NCI-H510A treated with DMSO at 0.1 percent for 48 hours (cell line): ENCODE results near the gene TCF23.
"Not testable (repeated sequence)": the region's sequence is repeated elsewhere in the genome, so short reads cannot be mapped to it uniquely, and the experiment has no call there.

ENCODE experiments used
- DNase-seq: peaks from one replicate; lab custom pipeline; 2025; lab: John Stamatoyannopoulos, UW

TCF23 gene

GRCh38 chr2:27154488-27154887 lies 5.7 kb downstream of the TCF23 start:
- no peak for DNase-seq

GRCh38 chr2:27155069-27155520 lies 6.3 kb downstream of the TCF23 start:
- DNase-seq: no peak

GRCh38 chr2:27158468-27158867 lies 9.7 kb downstream of the TCF23 start:
- no peak for DNase-seq

- no peak for DNase-seq
Measured at GRCh38 chr2:27159271-27159670, 10.5 kb downstream of the TCF23 start.

- no peak for DNase-seq
Measured at GRCh38 chr2:27160191-27160590, 11.4 kb downstream of the TCF23 start.

GRCh38 chr2:27162151-27163121 lies 13.6 kb downstream of the TCF23 start:
- no peak for DNase-seq

GRCh38 chr2:27164960-27165763 lies 16.4 kb downstream of the TCF23 start:
- DNase-seq: no peak

- no peak for DNase-seq
Measured at GRCh38 chr2:27170581-27171337, 22.0 kb downstream of the TCF23 start.

- DNase-seq: no peak
Measured at GRCh38 chr2:27171351-27171848, 22.6 kb downstream of the TCF23 start.

DNA sequence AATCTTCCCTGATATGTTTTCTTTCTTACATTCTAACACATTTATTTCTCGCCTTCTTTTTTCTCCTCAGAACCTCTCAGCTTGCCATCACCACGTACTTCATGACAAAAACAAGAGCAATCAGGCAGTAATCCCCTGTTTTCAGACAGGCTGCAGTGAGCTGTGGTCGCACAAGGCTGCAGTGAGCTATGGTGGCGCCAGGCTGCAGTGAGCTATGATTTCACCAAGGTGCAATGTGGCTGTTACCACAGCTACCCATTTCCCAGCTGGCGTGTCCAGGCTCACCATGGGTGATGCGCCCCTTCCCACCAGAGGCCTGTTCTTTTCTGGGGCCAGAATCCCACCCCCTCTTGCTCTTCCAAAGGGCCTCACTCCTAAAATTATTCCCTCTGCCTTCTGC lies 25.8 kb downstream of the TCF23 start:
- DNase-seq: no peak

DNA sequence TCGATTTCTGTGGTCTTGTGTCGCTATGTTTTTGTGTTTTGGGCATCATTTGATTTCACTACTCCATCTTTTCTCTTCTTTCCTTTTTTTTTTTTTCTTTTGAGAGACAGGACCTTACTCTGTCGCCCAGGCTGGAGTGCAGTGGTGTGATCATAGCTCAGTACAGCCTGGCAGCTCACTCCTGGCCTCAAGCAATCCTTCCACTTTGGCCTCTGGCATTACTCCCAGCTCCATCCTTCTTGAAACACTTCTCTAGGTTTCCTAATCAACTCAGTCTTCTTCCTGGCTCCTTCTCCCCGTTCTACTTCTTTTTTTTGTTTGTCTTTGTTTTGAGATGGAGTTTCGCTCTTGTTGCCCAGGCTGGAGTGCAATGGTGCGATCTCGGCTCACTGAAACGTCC lies 26.5 kb downstream of the TCF23 start:
- DNase-seq: no peak

DNA sequence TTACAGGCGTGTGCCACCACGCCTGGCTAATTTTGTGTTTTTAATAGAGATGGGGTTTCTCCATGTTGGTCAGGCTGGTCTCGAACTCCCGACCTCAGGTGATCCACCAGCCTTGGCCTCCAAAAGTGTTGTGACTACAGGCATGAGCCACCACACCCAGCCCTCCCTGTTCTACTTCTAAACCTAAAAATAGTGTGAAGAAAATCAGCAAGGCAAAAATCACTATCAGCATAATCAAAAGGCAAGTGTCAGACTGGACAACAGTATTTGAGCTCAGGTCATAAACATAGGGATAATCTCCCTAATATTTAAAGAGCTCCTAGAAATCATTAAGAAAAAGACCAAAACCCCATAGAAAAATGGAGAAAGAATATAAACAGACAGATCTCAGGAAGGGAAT lies 27.0 kb downstream of the TCF23 start:
- not testable (repeated sequence) for DNase-seq

DNA sequence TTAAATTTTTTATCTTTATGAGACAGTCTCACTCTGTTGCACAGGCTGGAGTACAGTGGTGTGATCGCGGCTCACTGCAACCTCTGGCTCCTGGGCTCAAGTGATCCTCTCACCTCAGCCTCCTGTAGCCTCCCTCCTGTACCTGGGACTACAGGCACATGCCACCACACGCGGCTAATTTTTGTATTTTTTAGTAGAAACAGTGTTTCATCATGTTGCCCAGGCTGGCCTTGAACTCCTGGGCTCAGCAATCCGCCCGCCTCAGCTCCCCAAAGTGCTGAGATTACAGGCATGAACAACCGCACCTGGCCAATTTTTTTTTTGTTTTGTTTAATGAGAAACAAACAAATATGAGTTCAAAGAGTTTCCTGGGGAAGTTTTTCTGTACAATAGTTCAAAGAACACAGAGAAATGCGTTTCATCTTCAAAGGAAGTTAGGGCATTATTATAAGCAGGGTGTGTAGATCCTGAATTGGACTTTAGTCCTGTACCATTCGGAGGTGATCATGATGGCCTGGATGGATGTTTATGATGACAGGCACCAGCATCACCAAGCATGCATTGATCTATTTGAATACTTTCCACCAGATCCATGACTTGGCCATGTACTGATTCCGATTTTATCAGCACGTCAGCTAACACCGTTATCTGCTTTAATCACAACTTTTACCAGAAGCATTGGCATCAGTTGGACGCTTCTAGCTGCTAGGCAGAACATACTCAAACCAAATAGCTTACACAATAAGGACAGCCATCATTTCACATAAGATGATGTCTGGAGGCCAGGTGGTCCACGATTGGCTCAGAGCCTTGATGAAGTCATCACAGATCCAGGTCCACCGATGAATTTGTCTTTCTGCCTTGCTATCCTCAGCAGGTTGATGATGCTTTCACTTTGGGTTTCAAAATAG lies 28.9 kb downstream of the TCF23 start:
- DNase-seq: no peak

DNA sequence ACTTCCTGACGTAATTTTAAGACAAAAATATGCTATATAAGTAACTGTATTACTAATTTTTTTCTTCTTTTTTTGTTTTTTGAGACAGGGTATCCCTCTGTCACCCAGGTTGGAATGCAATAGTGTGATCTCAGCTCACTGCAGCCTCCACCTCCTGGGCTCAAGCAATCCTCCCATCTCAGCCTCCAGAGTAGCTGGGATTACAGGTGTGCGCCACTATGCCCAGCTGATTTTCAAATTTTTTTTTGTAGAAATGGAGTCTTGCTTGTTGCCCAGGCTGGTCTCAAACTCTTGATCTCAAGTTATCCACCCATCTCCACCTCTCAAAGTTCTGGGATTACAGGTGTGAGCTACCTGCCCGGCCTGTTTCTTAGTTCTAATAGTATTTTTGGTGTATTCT lies 29.7 kb downstream of the TCF23 start:
- DNase-seq: no peak

GRCh38 chr2:27179344-27180000 lies 30.7 kb downstream of the TCF23 start:
- no peak for DNase-seq

DNA sequence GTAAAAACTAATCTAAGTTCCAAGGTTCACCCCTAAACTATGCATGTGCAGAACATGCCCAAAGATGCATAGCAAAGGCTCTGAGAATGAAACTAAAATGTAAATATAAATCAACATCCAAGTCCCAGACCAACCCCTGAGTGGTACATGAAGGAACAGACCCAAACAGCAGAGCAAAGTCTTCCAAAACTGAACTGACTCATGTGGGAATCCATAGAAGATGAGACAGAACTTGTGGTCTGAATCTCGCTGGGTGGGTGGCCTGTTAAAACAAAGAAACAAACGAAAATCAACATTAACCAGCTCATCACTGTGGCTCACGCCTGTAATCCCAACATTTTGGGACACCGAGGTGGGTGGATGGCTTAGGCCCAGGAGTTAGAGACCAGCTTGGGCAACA lies 33.5 kb downstream of the TCF23 start:
- no peak for DNase-seq

DNA sequence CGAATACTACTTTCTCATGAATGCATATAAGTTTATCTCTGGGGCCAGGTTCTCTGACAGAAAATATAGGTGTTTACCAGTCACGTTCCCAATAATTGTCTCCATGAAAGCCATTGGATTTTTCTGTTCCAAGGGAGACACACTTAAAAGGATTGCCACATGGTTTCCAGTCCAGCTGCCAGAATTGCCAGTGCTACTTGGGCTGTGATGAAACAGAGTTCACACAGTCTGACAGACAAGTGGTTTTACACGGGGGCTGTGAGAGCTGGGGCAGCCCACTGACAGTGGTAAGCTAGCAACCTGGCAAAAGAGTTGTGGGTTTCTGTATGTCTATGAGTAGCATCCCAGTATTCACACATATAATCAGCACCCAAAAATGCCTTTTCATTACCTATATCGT lies 35.3 kb downstream of the TCF23 start:
- DNase-seq: no peak

- DNase-seq: no peak
Measured at GRCh38 chr2:27185331-27186026, 36.7 kb downstream of the TCF23 start.

GRCh38 chr2:27186613-27187345 lies 38.0 kb downstream of the TCF23 start:
- DNase-seq: no peak
